ENCODE results near the gene SMIM21. TPM values are rescaled to one million over a fixed set of nuclear protein-coding genes. Genes with fewer than 3 reads are reported as not detected.

Gene SMIM21
- total RNA-seq: not detected

GRCh38 chr18:75427603-75428002, at the start of gene SMIM21:
Gene SMIM21, minus strand, starts transcription at chr18:75427703. Its CDS starts 140 bp downstream, at chr18:75427563.
- no peak for TF ChIP-seq CTCF (IDR thresholded peaks at IDR 0.05; ENCODE audit: low read depth)

GRCh38 chr18:75475228-75475627, 47.7 kb upstream of the SMIM21 start:
- TF ChIP-seq CTCF (IDR thresholded peaks at IDR 0.05; ENCODE audit: low read depth): no peak

GRCh38 chr18:75474332-75474731, 46.8 kb upstream of the SMIM21 start:
- TF ChIP-seq CTCF (IDR thresholded peaks at IDR 0.05; ENCODE audit: low read depth): no peak

DNA sequence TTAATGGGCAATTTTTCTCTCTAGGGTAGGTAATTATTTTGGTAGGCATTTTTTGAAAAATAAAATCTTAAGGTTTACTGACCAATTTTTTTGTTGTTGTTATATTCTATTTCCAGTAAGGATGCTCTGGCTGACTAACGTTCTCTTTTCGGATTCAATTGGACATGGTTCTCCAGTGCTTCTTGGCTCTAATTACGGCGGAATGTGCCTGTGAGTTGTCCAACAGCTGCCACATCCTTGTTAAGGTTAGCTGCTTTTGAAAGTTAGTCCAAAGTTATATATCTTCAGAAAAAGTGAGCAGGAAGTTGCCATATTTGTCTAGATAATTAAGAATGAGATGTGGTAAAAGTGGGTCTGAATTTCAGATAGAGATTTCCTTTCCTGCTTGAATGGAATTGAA, 45.8 kb upstream of the SMIM21 start:
- TF ChIP-seq CTCF (IDR thresholded peaks at IDR 0.05; ENCODE audit: low read depth): no peak

DNA sequence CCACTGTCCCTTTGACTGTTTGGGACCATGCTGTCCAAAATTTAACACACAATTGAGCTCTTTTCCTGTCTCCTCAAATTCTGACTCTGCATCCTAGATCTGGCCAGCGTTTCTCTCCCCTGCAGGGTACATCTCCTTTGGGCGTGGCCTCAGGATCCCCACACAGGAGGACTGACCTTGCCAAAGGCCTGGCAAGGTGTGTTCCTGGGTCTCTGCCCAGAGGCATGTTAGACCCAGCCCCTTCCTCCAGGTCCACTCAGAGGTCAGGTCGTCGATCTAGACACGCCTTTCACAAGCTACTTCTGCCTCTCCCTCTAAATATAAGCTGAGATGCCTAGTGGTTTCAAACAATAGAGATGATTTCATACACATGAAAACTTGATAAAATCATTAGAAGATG, 45.4 kb upstream of the SMIM21 start:
- TF ChIP-seq CTCF (IDR thresholded peaks at IDR 0.05; ENCODE audit: low read depth): no peak

- TF ChIP-seq CTCF (IDR thresholded peaks at IDR 0.05; ENCODE audit: low read depth): no peak
Measured at GRCh38 chr18:75472396-75472795, 44.9 kb upstream of the SMIM21 start.

- no peak for TF ChIP-seq CTCF (IDR thresholded peaks at IDR 0.05; ENCODE audit: low read depth)
Measured at GRCh38 chr18:75471850-75472249, 44.3 kb upstream of the SMIM21 start.
